K562 (cell line): Measurements from ENCODE around the gene SLAIN2. TPM values are rescaled to one million over a fixed set of nuclear protein-coding genes. Genes with fewer than 3 reads are reported as not detected.

Source experiments
- CREB1 ChIP-seq, 2 experiments: sonication (generic) in 1 of 2; formaldehyde crosslinking in 1 of 2; IDR thresholded peaks; 2 replicates each; pipeline versions ENCODE4 v1.6.1 to v1.8.0; 2012 to 2022; ENCODE audit warnings: inconsistent platforms in 1 of 2, mild to moderate bottlenecking in 1 of 2, missing genetic modification reagents in 1 of 2, moderate library complexity in 1 of 2
- HSF4 ChIP-seq: fragments of 250-450 bp; sonication (Bioruptor Pico); IDR thresholded peaks from 2 replicates; pipeline ENCODE4 v2.1.2; 2022; ENCODE audit warnings: mild to moderate bottlenecking, moderate library complexity, borderline replicate concordance
- POLR2H ChIP-seq: IDR thresholded peaks from 2 replicates; pipeline ENCODE4 v1.6.1; 2016; ENCODE audit warnings: missing genetic modification characterization, low read depth, mild to moderate bottlenecking, control low read depth, missing compliant biosample characterization, moderate library complexity
- RAD51 ChIP-seq: fragments of 450-650 bp; IDR thresholded peaks from 2 replicates; pipeline ENCODE4 v1.7.1; 2016; ENCODE audit warnings: low read depth, mild to moderate bottlenecking, borderline replicate concordance
- STAT5A ChIP-seq: IDR thresholded peaks from 2 replicates; pipeline ENCODE4 v1.6.1; 2012; ENCODE audit warnings: low read length, inconsistent platforms, borderline replicate concordance
- ZNF124 ChIP-seq: sonication (generic); formaldehyde crosslinking; IDR thresholded peaks from 2 replicates; pipeline ENCODE4 v1.8.1; 2022; ENCODE audit warnings: missing genetic modification reagents
- ZNF146 ChIP-seq: IDR thresholded peaks from one replicate; pipeline ENCODE4 v1.6.1; 2018; ENCODE audit warnings: missing compliant biosample characterization; ENCODE audit not compliant: unreplicated experiment
- ZNF174 ChIP-seq: fragments of 250-450 bp; sonication (Bioruptor Pico); IDR thresholded peaks from 2 replicates; pipeline ENCODE4 v1.4.0; 2020; ENCODE audit warnings: mild to moderate bottlenecking
- ZNF282 ChIP-seq: sonication (generic); formaldehyde crosslinking; IDR thresholded peaks from 2 replicates; pipeline ENCODE4 v1.8.1; 2023; ENCODE audit warnings: missing genetic modification reagents
- polyA plus RNA-seq, 8 experiments: library from polyadenylated mRNA; depleted of rRNA in 4 of 8; stranded (reverse) in 5 of 8; unstranded in 3 of 8; fragments of >200 nt; fragmentation: Nextera tagmentation in 2 of 8; fragmentation: Illumina TruSeq in 1 of 8; extraction: Ambion mirVana in 2 of 8; extraction: Trizol in 1 of 8; gene quantifications; 2 replicates each; pipeline versions ENCODE4 v1.2.1 to v1.2.3, GENCODE V29; 2011 to 2014; ENCODE audit warnings: inconsistent platforms in 1 of 8, missing spikeins in 1 of 8
- total RNA-seq, 7 experiments: library from RNA; depleted of rRNA in 6 of 7; stranded (reverse); fragments of >200 nt in 6 of 7; fragmentation: Illumina TruSeq in 2 of 7; extraction: Trizol in 2 of 7; gene quantifications; 2 replicates each; pipeline versions ENCODE4 v1.2.1 to v1.2.3, GENCODE V29; 2011 to 2021; ENCODE audit warnings: low replicate concordance in 1 of 7
- TF ChIP-seq, protein P1 (sequence below): fragments of 450-650 bp; formaldehyde crosslinking; IDR thresholded peaks from 2 replicates; pipeline ENCODE4 v1.4.0; 2020; ENCODE audit warnings: mild to moderate bottlenecking, moderate library complexity
- TF ChIP-seq, protein P2 (sequence below): sonication (generic); formaldehyde crosslinking; IDR thresholded peaks from 2 replicates; pipeline ENCODE4 v1.8.0; 2022; ENCODE audit warnings: mild to moderate bottlenecking, missing genetic modification reagents
- TF ChIP-seq, protein P3 (sequence below), 2 experiments: fragments of 450-650 bp; IDR thresholded peaks; 2 replicates each; pipeline ENCODE4 v1.6.1; 2018; ENCODE audit warnings: mild to moderate bottlenecking in 2 of 2, low read depth in 1 of 2; ENCODE audit not compliant: partially characterized antibody in 2 of 2

SLAIN2 gene
- total and polyA plus RNA-seq, 9 of the 15 experiments (the other 6 are each of a cell fraction or from before 2014, with no cell fraction given), result 3.5 to 116 (median 35.0) TPM

DNA sequence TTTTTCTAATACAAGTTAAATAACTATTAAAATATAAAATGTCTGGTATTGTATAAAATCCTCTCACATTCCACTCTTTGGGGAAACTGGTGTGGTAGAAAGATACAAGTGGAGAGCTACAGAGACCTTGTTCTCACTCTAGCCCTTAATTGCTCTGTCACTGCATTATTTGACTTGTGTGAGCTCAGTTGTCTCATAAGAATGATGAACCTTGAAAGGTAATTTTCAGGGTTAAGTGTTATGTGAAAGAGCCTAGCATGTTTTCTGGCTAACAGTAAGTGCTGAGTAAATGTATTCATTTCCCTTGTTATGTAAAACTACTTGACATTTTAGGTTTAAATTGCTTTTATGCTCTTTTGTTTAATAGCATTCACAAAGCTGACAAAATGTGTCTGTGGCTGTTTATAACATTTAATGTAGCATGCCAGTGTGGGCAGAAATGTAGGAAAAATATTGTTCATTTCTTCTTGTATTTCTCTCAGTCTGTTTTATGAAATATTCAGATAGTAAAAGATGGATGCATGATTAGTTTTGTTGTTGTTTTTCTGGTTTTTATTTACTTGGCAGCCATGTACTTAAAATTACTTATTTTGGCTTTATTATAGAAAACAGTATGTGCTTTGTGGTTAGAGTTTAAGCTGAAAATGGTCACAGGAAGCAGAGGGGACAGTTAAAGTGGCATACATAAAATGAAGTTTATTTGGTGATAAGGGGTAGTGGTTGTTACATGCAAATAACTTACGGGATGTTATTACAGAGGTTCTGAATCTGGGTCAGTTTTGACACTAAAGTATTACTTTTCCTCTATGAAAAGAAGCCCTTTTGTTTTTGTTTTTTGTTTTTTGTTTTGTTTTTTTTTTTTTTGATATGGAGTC is 29.2 kb downstream of the SLAIN2 start (continued):
- TF ChIP-seq POLR2H (tag) (no peak), HSF4 (CRISPR knock-in tag) (no peak), ZNF124 (CRISPR knock-in tag) (no peak), RAD51 (no peak), ZNF174 (CRISPR knock-in tag) (no peak), ZNF282 (CRISPR knock-in tag) (no peak), CREB1 (IDR thresholded peaks at IDR 0.05) (no peak), CREB1 (CRISPR knock-in tag; IDR thresholded peaks at IDR 0.05) (no peak), ZNF146 (CRISPR knock-in tag) (no peak), STAT5A (no peak)
- TF ChIP-seq, protein P1, sequence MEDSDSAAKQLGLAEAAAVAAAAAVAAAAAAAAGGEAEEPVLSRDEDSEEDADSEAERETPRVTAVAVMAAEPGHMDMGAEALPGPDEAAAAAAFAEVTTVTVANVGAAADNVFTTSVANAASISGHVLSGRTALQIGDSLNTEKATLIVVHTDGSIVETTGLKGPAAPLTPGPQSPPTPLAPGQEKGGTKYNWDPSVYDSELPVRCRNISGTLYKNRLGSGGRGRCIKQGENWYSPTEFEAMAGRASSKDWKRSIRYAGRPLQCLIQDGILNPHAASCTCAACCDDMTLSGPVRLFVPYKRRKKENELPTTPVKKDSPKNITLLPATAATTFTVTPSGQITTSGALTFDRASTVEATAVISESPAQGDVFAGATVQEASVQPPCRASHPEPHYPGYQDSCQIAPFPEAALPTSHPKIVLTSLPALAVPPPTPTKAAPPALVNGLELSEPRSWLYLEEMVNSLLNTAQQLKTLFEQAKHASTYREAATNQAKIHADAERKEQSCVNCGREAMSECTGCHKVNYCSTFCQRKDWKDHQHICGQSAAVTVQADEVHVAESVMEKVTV, result no peak
- TF ChIP-seq, protein P2, sequence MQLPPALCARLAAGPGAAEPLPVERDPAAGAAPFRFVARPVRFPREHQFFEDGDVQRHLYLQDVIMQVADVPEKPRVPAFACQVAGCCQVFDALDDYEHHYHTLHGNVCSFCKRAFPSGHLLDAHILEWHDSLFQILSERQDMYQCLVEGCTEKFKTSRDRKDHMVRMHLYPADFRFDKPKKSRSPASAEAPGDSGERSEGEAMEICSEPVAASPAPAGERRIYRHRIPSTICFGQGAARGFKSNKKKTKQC (CRISPR knock-in tag), result no peak
- TF ChIP-seq, protein P3, sequence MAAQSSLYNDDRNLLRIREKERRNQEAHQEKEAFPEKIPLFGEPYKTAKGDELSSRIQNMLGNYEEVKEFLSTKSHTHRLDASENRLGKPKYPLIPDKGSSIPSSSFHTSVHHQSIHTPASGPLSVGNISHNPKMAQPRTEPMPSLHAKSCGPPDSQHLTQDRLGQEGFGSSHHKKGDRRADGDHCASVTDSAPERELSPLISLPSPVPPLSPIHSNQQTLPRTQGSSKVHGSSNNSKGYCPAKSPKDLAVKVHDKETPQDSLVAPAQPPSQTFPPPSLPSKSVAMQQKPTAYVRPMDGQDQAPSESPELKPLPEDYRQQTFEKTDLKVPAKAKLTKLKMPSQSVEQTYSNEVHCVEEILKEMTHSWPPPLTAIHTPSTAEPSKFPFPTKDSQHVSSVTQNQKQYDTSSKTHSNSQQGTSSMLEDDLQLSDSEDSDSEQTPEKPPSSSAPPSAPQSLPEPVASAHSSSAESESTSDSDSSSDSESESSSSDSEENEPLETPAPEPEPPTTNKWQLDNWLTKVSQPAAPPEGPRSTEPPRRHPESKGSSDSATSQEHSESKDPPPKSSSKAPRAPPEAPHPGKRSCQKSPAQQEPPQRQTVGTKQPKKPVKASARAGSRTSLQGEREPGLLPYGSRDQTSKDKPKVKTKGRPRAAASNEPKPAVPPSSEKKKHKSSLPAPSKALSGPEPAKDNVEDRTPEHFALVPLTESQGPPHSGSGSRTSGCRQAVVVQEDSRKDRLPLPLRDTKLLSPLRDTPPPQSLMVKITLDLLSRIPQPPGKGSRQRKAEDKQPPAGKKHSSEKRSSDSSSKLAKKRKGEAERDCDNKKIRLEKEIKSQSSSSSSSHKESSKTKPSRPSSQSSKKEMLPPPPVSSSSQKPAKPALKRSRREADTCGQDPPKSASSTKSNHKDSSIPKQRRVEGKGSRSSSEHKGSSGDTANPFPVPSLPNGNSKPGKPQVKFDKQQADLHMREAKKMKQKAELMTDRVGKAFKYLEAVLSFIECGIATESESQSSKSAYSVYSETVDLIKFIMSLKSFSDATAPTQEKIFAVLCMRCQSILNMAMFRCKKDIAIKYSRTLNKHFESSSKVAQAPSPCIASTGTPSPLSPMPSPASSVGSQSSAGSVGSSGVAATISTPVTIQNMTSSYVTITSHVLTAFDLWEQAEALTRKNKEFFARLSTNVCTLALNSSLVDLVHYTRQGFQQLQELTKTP (IDR thresholded peaks at IDR 0.05; ENCODE audit: low read depth in 1 of 2, partially characterized antibody in 2 of 2), result no peak
